Superior temporal gyrus (tissue), 1 donor: ENCODE data around the gene TDRD7.
"Not testable (repeated sequence)": the region's sequence is repeated elsewhere in the genome, so short reads cannot be mapped to it uniquely, and the experiment has no call there.

Experiments
- DNase-seq: peaks from one replicate; pipeline ENCODE4 v3.0.0-alpha.2; 2016; ENCODE audit errors: extremely low spot score

Gene TDRD7

GRCh38 chr9:97419309-97419867, 7.5 kb downstream of the TDRD7 start:
- no peak for DNase-seq

DNA sequence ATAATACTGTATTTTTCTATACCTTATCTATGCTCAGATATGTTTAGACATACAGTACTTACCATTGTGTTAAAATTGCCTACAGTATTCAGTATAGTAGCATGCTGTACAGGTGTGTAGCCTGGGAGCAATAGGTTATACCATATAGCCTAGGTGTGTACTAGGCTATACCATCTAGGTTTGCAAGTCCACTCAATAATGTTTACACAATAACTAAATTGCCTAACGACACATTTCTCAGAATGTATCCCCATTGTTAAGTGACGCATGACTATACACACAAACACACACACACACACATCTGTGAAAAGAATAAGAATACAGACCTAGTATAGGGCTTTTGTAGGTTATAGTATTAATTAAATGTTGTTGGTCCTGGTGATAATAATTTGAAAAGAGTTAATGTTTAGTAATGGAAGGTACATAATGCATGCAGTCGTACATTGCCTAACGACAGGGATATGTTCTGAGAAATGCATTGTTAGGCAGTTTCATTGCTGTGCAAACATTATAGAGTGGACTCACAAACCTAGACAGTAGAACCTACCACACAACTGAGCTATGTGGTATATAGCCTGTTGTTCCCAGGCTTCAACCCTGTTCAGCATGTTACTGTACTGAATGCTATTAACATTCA, 13.6 kb downstream of the TDRD7 start:
- no peak for DNase-seq

GRCh38 chr9:97425973-97426336, 14.1 kb downstream of the TDRD7 start:
- DNase-seq, result no peak

DNA sequence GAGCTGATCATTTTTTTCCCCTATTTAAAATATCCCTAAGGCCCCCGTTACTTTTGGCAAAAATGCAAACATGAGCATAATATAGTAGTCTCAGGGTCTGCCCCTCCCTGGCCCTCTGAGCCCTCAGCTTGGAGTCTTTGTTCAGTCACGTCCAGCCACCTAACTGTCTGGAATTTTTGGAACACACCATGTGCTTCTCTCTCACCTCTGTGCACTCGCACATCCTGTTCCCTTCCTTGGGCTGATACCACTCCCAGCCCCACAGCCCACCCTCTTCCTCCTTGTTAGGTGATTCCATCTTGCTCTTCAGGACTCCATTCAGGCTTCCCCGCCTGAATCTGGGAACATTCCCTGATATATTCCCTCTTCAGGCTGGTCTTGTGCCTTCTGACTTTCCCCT, 16.0 kb downstream of the TDRD7 start:
- DNase-seq, result no peak

DNA sequence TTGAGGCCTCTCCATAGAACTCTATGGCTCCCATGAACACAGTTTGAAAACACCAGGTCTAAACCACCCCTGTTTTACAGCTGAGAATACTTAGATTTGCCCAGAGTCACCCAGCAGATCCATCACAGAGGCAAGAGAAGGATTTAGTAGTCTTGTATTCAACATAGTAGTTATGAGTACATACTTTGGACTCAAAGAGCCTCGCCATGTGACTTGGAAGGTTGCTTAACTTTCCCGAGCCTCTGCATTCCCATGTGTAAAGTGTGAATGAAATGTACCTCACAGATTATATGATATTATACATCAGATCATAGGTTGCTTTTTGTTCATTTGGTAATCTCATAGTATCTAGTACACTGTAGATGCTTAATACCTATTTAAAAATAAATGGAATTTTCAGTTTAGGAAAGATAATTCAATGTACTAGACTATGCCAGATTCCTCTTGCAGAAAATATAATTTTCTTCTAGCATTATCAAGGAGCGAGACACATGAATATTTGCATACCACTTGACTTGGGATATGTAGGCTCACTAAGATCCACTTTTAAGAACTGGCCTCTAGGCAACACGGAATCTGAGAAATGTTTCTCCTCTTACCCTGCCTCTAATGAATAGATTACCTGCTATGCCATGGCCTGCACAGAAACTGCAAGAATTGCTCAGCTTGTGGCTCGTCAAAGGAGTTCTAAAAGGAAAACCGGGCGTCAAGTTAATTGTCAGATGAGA, 18.6 kb downstream of the TDRD7 start:
- no peak for DNase-seq

- DNase-seq, result no peak
Observed at GRCh38 chr9:97431044-97431441, 19.1 kb downstream of the TDRD7 start.

DNA sequence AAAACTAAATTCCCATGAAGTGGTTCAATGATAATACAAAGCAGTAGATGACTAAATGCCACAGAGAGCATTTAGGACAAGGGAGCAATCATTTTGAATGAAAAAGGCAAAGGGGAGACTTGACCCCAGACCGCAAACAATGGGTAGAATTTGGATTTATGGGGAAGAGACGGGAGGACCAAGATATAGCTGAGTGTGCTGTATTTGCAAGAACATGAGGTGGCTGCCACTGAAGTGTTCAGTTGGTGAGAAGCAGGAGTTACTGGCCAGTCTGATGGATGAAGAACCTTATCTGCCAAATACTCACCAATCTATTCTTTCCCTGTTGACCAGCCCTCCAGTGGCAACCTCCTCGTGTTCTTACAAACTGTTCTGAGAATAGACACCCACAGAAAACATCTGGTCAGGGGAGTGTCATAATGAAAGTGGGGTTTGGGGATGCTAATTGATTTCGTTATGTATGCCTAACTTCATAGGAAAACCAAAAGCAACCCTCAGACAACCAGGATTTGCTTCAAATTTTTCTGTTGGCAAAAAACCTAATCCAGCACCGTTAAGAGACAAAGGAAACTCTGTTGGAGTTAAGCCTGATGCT, 19.8 kb downstream of the TDRD7 start:
- DNase-seq, result no peak

- DNase-seq, result no peak
Observed at GRCh38 chr9:97437051-97437600, 25.2 kb downstream of the TDRD7 start.

- no peak for DNase-seq
Observed at GRCh38 chr9:97438257-97438656, 26.4 kb downstream of the TDRD7 start.

DNA sequence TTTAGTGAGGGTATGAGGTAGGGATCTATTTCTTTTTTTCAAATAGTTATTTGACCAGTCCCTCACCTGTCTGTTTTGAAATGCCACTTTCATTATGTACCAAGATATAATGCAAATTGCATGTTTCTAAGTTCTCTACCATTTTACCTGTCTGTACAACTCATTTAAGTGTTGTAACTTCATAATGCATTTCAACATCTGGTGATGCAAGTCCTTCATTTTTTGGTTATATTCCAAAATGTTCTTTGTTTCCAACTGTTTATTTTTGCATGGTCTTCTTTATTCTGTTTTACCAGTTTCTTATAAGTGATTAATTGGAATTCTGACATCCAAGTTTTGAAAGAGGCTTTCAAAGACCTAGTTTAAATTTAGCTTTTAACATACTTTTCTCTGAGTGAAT, 26.8 kb downstream of the TDRD7 start:
- no peak for DNase-seq

DNA sequence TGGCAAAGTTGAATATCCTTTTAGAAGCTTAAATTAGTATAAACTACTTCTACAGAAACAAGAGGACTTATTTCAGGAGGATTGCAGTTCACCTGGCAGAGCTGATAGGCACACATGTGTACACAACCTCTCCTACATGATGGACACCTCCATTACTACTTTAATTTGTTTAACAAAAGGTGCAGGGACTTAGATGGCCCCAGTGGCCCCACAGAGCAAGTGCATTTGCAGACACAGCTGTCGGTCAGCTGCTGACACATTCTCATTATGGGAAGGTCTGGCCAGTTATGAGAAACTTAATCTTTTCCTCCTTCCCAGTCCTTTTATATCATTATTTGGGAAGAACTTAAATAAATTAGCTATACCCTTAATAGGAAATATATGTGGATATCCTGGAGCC, 28.3 kb downstream of the TDRD7 start:
- DNase-seq, result no peak

- DNase-seq, result no peak
Observed at GRCh38 chr9:97441729-97442128, 29.8 kb downstream of the TDRD7 start.

DNA sequence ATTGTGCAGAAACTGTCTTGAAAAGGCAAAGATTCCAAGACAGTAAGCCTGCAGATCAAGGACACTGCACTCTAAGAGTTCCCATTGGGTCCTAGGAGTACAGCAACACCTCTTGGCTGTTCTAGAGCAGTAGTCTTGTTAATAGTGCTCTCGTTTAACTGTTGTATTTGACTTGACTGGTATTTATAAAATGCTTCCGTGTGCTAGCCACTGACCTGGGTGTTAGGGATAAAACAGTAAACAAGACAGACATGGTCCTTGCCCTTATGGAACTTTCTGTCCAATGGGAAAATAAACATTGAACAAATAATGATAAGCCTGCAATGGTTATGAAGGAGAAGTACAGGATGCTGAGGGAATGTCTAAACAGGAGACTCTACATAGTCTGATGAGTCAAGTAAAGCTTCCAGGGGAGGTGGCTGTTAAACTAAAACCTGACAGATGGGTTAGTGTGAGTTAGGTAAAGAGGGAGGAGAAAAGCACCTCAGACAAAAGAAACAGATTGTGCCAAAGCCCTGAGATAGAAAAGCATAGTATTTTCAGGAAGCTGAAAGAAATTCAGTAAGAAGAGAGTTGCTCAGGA, 33.3 kb downstream of the TDRD7 start:
- no peak for DNase-seq

GRCh38 chr9:97447001-97447400, 35.1 kb downstream of the TDRD7 start:
- no peak for DNase-seq

GRCh38 chr9:97453573-97453972, 41.7 kb downstream of the TDRD7 start:
- not testable (repeated sequence) for DNase-seq

DNA sequence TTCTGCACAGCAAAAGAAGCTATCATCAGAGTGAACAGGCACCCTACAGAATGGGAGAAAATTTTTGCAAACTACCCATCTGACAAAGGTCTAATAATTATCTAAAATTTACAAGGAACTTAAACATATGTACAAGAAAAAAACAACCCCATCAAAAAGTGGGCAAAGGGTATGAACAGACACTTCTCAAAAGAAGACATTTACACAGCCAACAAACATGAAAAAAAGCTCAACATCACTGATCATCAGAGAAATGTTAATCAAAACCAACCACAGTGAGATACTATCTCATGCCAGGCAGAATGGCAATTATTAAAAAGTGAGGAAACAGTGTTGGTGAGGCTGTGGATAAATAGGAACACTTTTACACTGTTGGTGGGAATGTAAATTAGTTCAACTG, 44.9 kb downstream of the TDRD7 start:
- DNase-seq, result not testable (repeated sequence)

- no peak for DNase-seq
Observed at GRCh38 chr9:97459326-97459725, 47.4 kb downstream of the TDRD7 start.

DNA sequence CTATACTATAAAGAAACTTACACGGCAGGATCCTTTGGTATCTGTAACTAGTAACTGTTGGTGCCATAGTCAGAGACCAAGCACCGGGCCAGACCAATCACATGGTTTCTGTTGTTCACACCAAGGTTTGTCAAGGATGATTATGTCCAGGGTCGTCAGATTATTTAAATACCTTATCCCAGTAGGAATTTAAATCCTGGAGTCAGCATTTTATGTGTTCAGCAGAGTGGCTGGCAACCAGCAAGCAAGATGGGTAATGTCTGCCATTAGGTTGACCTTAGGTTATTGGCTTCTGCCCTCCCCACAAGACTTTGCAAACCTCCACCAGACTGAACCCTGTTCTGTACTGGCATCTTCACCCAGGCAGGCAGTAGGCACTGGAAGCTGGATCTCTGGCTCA, 50.3 kb downstream of the TDRD7 start:
- no peak for DNase-seq

DNA sequence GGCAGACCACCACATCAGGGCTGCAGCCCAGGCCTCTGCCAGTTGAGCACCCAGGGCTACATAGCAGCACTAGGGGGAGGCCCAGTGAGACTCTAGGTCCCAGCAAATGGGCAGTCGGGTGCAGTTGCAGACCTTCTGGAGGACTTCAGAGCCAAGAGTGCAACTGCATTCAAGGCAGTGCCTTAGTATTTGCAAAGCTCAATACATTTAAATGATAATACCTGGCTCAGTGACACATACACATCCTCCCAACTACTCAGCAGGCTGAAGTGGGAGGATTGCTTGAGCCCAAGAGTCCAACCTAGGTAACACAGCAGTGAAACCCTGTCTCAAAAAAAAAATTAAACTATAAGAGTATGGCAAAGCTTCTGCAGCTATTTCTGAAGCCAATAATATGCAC, 51.0 kb downstream of the TDRD7 start:
- DNase-seq, result no peak

GRCh38 chr9:97468658-97469448, 57.0 kb downstream of the TDRD7 start:
- DNase-seq, result peak; percentile 97

DNA sequence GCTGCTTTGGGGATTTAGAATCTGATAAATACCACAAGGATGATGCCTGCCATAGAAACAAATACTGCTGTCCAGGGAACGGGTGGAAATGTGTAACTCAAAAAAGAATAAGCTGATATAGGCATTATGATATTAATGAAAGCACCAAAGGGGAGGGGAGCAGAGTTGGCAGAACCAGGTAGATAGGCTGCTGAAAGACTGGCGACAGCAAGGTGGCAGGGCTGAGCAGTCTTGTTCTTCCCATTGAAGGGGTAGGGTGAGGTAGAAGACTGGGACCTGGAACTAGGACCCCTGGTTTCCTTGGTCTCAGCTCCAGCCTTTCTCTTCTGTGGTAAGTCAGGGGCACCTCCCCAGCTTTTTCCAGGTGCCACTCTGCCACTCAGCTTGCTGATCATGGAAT, 58.2 kb downstream of the TDRD7 start:
- DNase-seq, result no peak

- DNase-seq, result peak; percentile 52
Observed at GRCh38 chr9:97473717-97474116, 61.8 kb downstream of the TDRD7 start.
